Activated naive CD8-positive, alpha-beta T cell treated with anti-CD3 and anti-CD28 coated beads, Interleukin-2, amount 50 U/mL, for 24 hours (primary cell): ENCODE data around the gene ELL.

Source experiments
- ATAC-seq: fragments of 150-1000 bp; cut with Tn5 transposase; one replicate; pipeline ENCODE4 v1.10.0; 2021
- DNase-seq: peaks from one replicate; pipeline ENCODE4 v3.0.0; 2021
- H3K27ac Mint-ChIP-seq: one replicate; pipeline ENCODE4 v1.8.0; 2021; ENCODE audit warnings: mild to moderate bottlenecking, mixed read lengths
- H3K27me3 Mint-ChIP-seq: one replicate; pipeline ENCODE4 v1.8.0; 2021; ENCODE audit warnings: mixed read lengths
- H3K36me3 Mint-ChIP-seq: one replicate; pipeline ENCODE4 v1.8.0; 2021; ENCODE audit warnings: low read depth, mixed read lengths
- H3K4me1 Mint-ChIP-seq: one replicate; pipeline ENCODE4 v1.8.0; 2021; ENCODE audit warnings: mixed read lengths
- H3K4me3 Mint-ChIP-seq: one replicate; pipeline ENCODE4 v1.8.0; 2021; ENCODE audit warnings: mild to moderate bottlenecking, moderate library complexity, mixed read lengths
- H3K9me3 Mint-ChIP-seq: one replicate; pipeline ENCODE4 v1.8.0; 2021; ENCODE audit warnings: mixed read lengths

ELL gene

GRCh38 chr19:18478545-18479311 lies 43.1 kb downstream of the ELL start:
- peaks cover 12% of the 10 kb centered on the region for H3K36me3 Mint-ChIP-seq
- H3K4me1 Mint-ChIP-seq, result peaks cover 91% of the 10 kb centered on the region
- ATAC-seq (peak; percentile 92), DNase-seq (peak; percentile 87)
- no peaks in the 10 kb centered on the region for H3K27me3 Mint-ChIP-seq
- peak overlapping the region; percentile 91 for H3K27ac Mint-ChIP-seq
- H3K4me3 Mint-ChIP-seq, result peak overlapping the region; percentile 73
- H3K9me3 Mint-ChIP-seq, result no peaks in the 10 kb centered on the region

GRCh38 chr19:18477974-18478373 lies 43.9 kb downstream of the ELL start:
- ATAC-seq, result no peak
- H3K4me3 Mint-ChIP-seq, result no peak overlapping the region
- H3K4me1 Mint-ChIP-seq, result peaks cover 83% of the 10 kb centered on the region

DNA sequence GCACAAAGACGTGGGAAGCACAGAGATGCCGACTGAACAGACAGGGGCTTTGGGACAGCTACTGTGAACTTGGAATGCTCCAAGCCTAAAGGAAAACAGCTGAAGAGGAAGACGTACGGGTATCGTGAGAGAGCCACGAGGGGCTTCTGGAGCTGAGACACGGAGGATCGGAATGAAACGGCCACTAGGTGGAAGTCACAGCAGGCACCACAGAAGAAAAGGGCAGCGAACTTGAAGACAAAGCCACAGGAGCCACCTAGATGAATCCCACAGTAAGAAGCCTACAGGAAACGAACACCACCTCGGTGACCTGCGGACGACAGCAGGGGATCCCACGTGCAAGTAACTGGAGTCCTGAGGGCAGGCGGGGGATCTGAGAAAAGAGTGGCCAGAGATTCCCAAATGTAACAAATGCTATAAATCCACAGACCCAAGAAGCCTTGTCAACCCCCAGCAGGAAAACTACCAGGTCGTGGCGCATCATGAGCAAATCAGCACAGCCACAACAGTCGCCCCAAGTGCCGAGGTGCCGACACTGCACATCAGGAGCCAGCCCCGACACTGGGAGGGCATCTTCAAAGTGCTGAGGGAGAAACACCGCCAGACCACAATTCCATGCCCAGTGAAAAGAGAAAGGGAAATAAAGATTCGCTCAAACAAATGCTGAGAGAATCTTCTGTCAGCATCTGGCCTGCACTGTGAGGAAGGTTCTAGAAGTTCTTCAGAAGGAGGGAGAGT lies 44.7 kb downstream of the ELL start:
- Mint-ChIP-seq H3K36me3 (peaks cover 12% of the 10 kb centered on the region), H3K9me3 (no peaks in the 10 kb centered on the region), H3K27ac (peak overlapping the region; percentile 91), H3K4me1 (peaks cover 76% of the 10 kb centered on the region), H3K27me3 (no peaks in the 10 kb centered on the region), H3K4me3 (peak overlapping the region; percentile 7)
- ATAC-seq (no peak), DNase-seq (no peak)

More at GRCh38 chr19:18477974-18478373, 43.9 kb downstream of the ELL start:
- no peaks in the 10 kb centered on the region for H3K9me3 Mint-ChIP-seq
- peak overlapping the region; percentile 91 for H3K27ac Mint-ChIP-seq
- DNase-seq, result no peak
- H3K27me3 Mint-ChIP-seq, result no peaks in the 10 kb centered on the region
- H3K36me3 Mint-ChIP-seq, result peaks cover 12% of the 10 kb centered on the region

DNA sequence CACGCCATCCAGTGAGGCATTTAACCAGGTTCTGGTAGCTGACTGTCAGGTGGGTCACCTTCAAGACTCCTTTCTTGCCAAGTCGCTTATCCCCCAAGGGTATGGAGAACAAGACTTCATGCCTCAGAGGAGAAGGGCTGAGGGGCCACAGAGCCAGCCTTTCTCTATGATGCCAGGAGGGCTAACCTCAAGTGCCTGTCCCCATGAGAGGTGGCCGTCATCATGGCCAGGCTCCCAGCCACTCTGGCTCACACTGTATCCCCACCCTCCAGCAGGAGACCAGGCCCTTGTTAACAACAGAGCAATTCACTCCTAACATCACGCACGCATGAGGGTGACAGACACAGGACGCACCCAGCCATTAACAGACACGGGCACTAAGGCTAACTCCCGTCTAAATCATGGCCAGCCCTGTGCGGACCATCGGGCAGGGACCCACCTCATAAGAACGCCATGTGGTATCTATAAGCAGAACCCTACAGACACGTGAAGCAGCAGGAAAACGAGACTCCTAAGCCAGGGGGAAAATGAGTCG lies 45.3 kb downstream of the ELL start:
- peaks cover 69% of the 10 kb centered on the region for H3K4me1 Mint-ChIP-seq
- H3K36me3 Mint-ChIP-seq, result peaks cover 12% of the 10 kb centered on the region
- no peaks in the 10 kb centered on the region for H3K27me3 Mint-ChIP-seq
- H3K9me3 Mint-ChIP-seq, result no peaks in the 10 kb centered on the region
- DNase-seq (no peak), ATAC-seq (no peak)
- peak overlapping the region; percentile 7 for H3K4me3 Mint-ChIP-seq
- peak overlapping the region; percentile 78 for H3K27ac Mint-ChIP-seq

GRCh38 chr19:18475762-18476331 lies 46.0 kb downstream of the ELL start:
- Mint-ChIP-seq H3K4me3 (no peak overlapping the region), H3K36me3 (peaks cover 9% of the 10 kb centered on the region), H3K27ac (peak overlapping the region; percentile 69), H3K4me1 (peaks cover 62% of the 10 kb centered on the region), H3K9me3 (no peaks in the 10 kb centered on the region), H3K27me3 (no peaks in the 10 kb centered on the region)
- ATAC-seq (no peak), DNase-seq (no peak)

DNA sequence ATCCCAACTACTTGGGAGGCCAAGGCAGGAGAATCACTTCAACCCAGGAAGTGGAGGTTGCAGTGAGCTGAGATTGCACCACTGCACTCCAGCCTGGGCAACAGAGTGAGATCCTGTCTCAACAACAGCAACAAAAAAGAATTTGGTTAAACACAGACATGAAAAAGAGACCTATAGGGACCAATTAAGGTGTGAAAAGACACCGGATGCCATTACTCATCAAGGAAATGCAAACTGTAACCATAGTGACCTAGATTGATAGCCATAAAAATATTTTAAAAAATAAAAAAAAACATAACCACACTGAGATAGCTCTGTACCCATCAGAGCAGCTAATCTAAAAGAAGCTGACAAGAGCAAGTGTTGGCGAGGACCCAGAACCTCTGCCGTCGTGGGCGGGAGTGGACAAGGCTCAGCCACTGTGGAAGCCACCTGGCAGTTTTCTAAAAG lies 46.8 kb downstream of the ELL start:
- no peaks in the 10 kb centered on the region for H3K27me3 Mint-ChIP-seq
- peak overlapping the region; percentile 69 for H3K27ac Mint-ChIP-seq
- peaks cover 9% of the 10 kb centered on the region for H3K36me3 Mint-ChIP-seq
- DNase-seq (no peak), ATAC-seq (peak; percentile 3)
- no peaks in the 10 kb centered on the region for H3K9me3 Mint-ChIP-seq
- no peak overlapping the region for H3K4me3 Mint-ChIP-seq
- peaks cover 55% of the 10 kb centered on the region for H3K4me1 Mint-ChIP-seq

- H3K27me3 Mint-ChIP-seq, result no peaks in the 10 kb centered on the region
- no peak overlapping the region for H3K4me3 Mint-ChIP-seq
- peak overlapping the region; percentile 69 for H3K27ac Mint-ChIP-seq
- H3K9me3 Mint-ChIP-seq, result no peaks in the 10 kb centered on the region
- peaks cover 49% of the 10 kb centered on the region for H3K4me1 Mint-ChIP-seq
- peaks cover 9% of the 10 kb centered on the region for H3K36me3 Mint-ChIP-seq
- ATAC-seq (no peak), DNase-seq (no peak)
Observed at GRCh38 chr19:18474366-18474887, 47.4 kb downstream of the ELL start.

DNA sequence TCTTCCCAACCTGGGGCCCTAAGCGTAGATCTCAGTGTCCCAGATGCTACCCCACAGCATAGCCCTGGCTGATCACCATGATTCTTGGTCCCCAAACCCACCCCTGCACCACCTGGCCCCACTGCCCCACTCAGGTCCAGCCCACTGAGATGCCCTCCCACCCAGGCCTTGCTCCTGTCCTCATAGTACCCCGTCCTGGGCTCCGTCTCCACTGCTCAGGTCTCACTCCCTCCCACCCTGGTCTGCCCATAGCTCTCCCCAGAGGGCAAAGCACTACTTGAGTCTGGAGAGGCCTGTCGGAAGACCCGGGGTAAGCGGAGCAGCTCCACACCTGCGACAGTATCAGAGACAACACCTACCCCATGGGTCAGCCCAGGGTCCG lies 48.2 kb downstream of the ELL start:
- no peaks in the 10 kb centered on the region for H3K9me3 Mint-ChIP-seq
- H3K4me1 Mint-ChIP-seq, result peaks cover 43% of the 10 kb centered on the region
- peaks cover 7% of the 10 kb centered on the region for H3K36me3 Mint-ChIP-seq
- DNase-seq (no peak), ATAC-seq (no peak)
- H3K27ac Mint-ChIP-seq, result peak overlapping the region; percentile 27
- H3K4me3 Mint-ChIP-seq, result no peak overlapping the region
- H3K27me3 Mint-ChIP-seq, result no peaks in the 10 kb centered on the region

DNA sequence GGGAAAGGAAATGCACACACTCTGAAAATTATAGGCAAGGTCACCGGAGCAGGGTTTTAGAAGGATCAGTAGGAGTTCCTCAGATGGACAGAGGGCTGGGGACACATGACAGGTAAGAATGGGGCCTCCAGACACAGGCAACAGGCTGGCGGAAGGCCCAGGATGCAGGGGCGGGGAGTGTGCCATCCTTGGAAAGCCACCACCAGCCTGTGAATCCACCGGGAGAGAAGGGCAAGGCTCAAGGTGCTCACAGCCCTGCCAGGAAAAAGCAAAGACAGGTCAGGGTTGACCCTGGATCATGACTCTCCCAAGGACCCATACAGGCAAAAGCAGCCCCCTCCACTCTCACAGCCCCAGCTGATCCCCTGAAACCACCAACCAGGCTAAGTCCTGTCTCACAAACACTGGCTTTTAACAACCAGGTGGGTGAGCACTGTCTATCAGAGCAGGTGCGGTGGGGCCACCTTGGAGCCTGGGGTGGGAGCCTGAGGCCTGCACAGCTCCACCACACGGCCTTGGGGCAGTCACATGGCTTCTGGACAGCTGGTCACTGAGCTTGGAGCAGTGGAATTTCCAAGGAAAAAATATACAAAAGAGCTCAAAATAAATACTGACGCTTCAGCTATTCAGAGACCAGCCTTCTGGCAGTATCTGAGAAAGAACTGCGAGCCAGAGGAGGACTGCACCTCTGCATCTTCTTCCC lies 48.7 kb downstream of the ELL start:
- Mint-ChIP-seq H3K9me3 (no peaks in the 10 kb centered on the region), H3K36me3 (peaks cover 7% of the 10 kb centered on the region), H3K4me1 (peaks cover 39% of the 10 kb centered on the region), H3K27me3 (no peaks in the 10 kb centered on the region), H3K4me3 (no peak overlapping the region), H3K27ac (no peak overlapping the region)
- DNase-seq (no peak), ATAC-seq (no peak)

- H3K36me3 Mint-ChIP-seq, result peaks cover 1% of the 10 kb centered on the region
- no peak overlapping the region for H3K4me3 Mint-ChIP-seq
- no peak for ATAC-seq
- H3K27me3 Mint-ChIP-seq, result no peaks in the 10 kb centered on the region
- no peaks in the 10 kb centered on the region for H3K9me3 Mint-ChIP-seq
- peaks cover 23% of the 10 kb centered on the region for H3K4me1 Mint-ChIP-seq
- no peak overlapping the region for H3K27ac Mint-ChIP-seq
- DNase-seq, result no peak
Observed at GRCh38 chr19:18470787-18471186, 51.1 kb downstream of the ELL start.

GRCh38 chr19:18469069-18469846 lies 52.6 kb downstream of the ELL start:
- ATAC-seq, result peak; percentile 22
- Mint-ChIP-seq H3K27me3 (no peaks in the 10 kb centered on the region), H3K9me3 (no peaks in the 10 kb centered on the region), H3K4me3 (no peak overlapping the region), H3K36me3 (peaks cover 2% of the 10 kb centered on the region), H3K4me1 (peaks cover 9% of the 10 kb centered on the region), H3K27ac (no peak overlapping the region)
- DNase-seq, result peak; percentile 75

GRCh38 chr19:18468517-18468916 lies 53.4 kb downstream of the ELL start:
- H3K27me3 Mint-ChIP-seq, result no peaks in the 10 kb centered on the region
- peaks cover 4% of the 10 kb centered on the region for H3K36me3 Mint-ChIP-seq
- H3K4me1 Mint-ChIP-seq, result peaks cover 9% of the 10 kb centered on the region
- no peak overlapping the region for H3K4me3 Mint-ChIP-seq
- ATAC-seq (no peak), DNase-seq (no peak)
- peak overlapping the region; percentile 41 for H3K27ac Mint-ChIP-seq
- no peaks in the 10 kb centered on the region for H3K9me3 Mint-ChIP-seq

DNA sequence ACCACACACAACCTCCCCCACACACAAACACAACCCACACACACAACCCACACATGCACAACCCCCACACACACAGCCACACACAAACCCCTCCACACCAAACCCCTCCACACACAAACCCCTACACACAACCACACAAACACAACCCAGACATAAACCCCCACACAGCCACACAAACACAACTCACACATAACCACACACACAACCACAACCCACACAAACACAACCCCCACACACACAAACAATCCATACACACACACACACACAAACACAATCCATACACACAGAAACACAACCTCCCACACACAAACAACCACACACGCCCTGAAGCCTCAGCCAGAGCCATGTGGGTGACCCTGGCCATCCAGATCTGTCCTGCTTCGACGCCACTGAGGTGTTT lies 53.9 kb downstream of the ELL start:
- Mint-ChIP-seq H3K4me1 (peaks cover 9% of the 10 kb centered on the region), H3K36me3 (peaks cover 5% of the 10 kb centered on the region), H3K27ac (peak overlapping the region; percentile 41), H3K4me3 (no peak overlapping the region), H3K9me3 (no peaks in the 10 kb centered on the region), H3K27me3 (no peaks in the 10 kb centered on the region)
- ATAC-seq, result no peak
- DNase-seq, result no peak
